Breast epithelium (tissue), 3 donors: ENCODE data around the gene USP53.
"Not testable (repeated sequence)": the region's sequence is repeated elsewhere in the genome, so short reads cannot be mapped to it uniquely, and the experiment has no call there.

Experiments
- CTCF ChIP-seq, 3 donors: fragments of 450-650 bp; IDR thresholded peaks; one replicate each; pipeline ENCODE4 v1.5.1; 2016 to 2017; ENCODE audit warnings: antibody characterized with exemption in 3 of 3, mild to moderate bottlenecking in 3 of 3, moderate library complexity in 3 of 3
- POLR2A ChIP-seq: fragments of 450-650 bp; IDR thresholded peaks from one replicate; pipeline ENCODE4 v1.6.1; 2016; ENCODE audit warnings: antibody characterized with exemption, mild to moderate bottlenecking, moderate library complexity
- POLR2AphosphoS5 ChIP-seq, 3 donors: sonication (generic); formaldehyde crosslinking; IDR thresholded peaks; one replicate each; pipeline ENCODE4 v1.6.1; 2017; ENCODE audit warnings: antibody characterized with exemption in 3 of 3

DNA sequence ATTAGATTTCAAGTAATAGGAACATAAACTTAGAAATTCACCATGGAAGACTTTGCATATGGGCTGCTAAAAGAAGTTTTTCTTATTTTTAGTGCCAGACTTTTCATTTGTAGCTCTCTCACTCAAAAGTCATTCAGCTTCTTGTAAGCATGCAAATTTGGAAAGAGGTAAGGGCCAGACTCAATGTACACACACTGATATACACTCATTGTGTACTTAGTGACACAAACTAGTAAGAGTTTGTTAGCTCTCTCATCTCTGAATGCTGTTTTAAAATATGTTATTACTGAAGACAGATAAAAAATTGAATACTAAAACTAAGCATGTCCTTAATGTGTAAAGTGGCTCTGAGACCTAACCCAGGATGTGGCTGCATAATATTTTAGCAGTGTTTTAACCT is 127.4 kb downstream of the USP53 start:
- not testable (repeated sequence) for TF ChIP-seq CTCF (IDR thresholded peaks at IDR 0.05); POLR2A; POLR2AphosphoS5 (IDR thresholded peaks at IDR 0.05)
